22Rv1 (cell line): ENCODE data around the gene ITPKB.

Source experiments
- H3K27ac ChIP-seq: fragments of 450-650 bp; 2 replicates; pipeline ENCODE4 v1.5.1; 2017
- CTCF ChIP-seq: fragments of 450-650 bp; IDR thresholded peaks from 2 replicates; pipeline ENCODE4 v1.5.1; 2017; ENCODE audit warnings: mild to moderate bottlenecking
- ZFX ChIP-seq: fragments of 450-650 bp; IDR thresholded peaks from 2 replicates; pipeline ENCODE4 v1.6.1; 2017; ENCODE audit warnings: antibody characterized with exemption, borderline replicate concordance

ITPKB gene

GRCh38 chr1:226764533-226764932 is 25.5 kb upstream of the ITPKB start:
- H3K27ac ChIP-seq = no peak overlapping the region

GRCh38 chr1:226763905-226764264 is 24.8 kb upstream of the ITPKB start:
- H3K27ac ChIP-seq = no peak overlapping the region
- no peak for TF ChIP-seq CTCF
- no peak for TF ChIP-seq ZFX

More at GRCh38 chr1:226764533-226764932, 25.5 kb upstream of the ITPKB start:
- TF ChIP-seq ZFX (no peak), CTCF (no peak)

GRCh38 chr1:226762988-226763904 is 24.2 kb upstream of the ITPKB start:
- TF ChIP-seq CTCF (no peak), ZFX (no peak)
- no peak overlapping the region for H3K27ac ChIP-seq

GRCh38 chr1:226762055-226762454 is 23.0 kb upstream of the ITPKB start:
- TF ChIP-seq CTCF (no peak), ZFX (no peak)
- no peak overlapping the region for H3K27ac ChIP-seq

- H3K27ac ChIP-seq = no peak overlapping the region
- no peak for TF ChIP-seq ZFX
- no peak for TF ChIP-seq CTCF
Observed at GRCh38 chr1:226761322-226761721, 22.2 kb upstream of the ITPKB start.

GRCh38 chr1:226754793-226755533 is 15.9 kb upstream of the ITPKB start:
- no peak overlapping the region for H3K27ac ChIP-seq
- TF ChIP-seq ZFX = no peak
- no peak for TF ChIP-seq CTCF

GRCh38 chr1:226754097-226754496 is 15.0 kb upstream of the ITPKB start:
- TF ChIP-seq CTCF = no peak
- TF ChIP-seq ZFX = no peak
- H3K27ac ChIP-seq = no peak overlapping the region
